A549 (cell line): Measurements from ENCODE around the gene ZNF581. TPM values are rescaled to one million over a fixed set of nuclear protein-coding genes. Genes with fewer than 3 reads are reported as not detected.

Source experiments
- ATAC-seq, 2 experiments: fragments of 200-7000 bp in 1 of 2; fragments of >200 bp in 1 of 2; cut with Nextera tagmentation in 1 of 2; cut with Tn5 transposase in 1 of 2; 3 replicates each; pipeline versions ENCODE4 v1.8.0 to v1.9.1; 2018 to 2020; ENCODE audit warnings: mild to moderate bottlenecking in 1 of 2, moderate library complexity in 1 of 2
- CTCF ChIA-PET: fragments of 300-600 bp; sonication (Branson Sonifier 250); formaldehyde crosslinking; extraction: SDS; loops from one replicate; lab custom pipeline; 2021; ENCODE audit warnings: antibody characterized with exemption, inconsistent platforms; lab: Yijun Ruan, JAX
- POLR2A ChIA-PET: fragments of 350-600 bp; formaldehyde crosslinking; extraction: SDS; loops from one replicate; lab custom pipeline; 2021; ENCODE audit warnings: antibody characterized with exemption, inconsistent platforms; lab: Yijun Ruan, JAX
- DNase-seq, 2 experiments: peaks; one replicate each; pipeline versions ENCODE4 v3.0.0 to v3.0.0-alpha.2; 2011 to 2016; ENCODE audit warnings: low read depth in 1 of 2, low spot score in 1 of 2
- FAIRE-seq: peaks from 2 replicates; lab custom pipeline; 2011; peaks lifted over from hg19 to GRCh38; lab: Jason Lieb, UNC
- H3K27ac ChIP-seq, 2 experiments: fragments of >200 bp; sonication (Bioruptor Twin); formaldehyde crosslinking; 3 replicates each; pipeline ENCODE4 v1.5.1; 2016 to 2017
- H3K4me1 ChIP-seq: fragments of >200 bp; sonication (Bioruptor Twin); formaldehyde crosslinking; 3 replicates; pipeline ENCODE4 v1.6.1; 2016
- H3K4me2 ChIP-seq: fragments of >200 bp; sonication (Bioruptor Twin); formaldehyde crosslinking; 3 replicates; pipeline ENCODE4 v1.6.1; 2016
- H3K4me3 ChIP-seq: fragments of >200 bp; sonication (Bioruptor Twin); formaldehyde crosslinking; 3 replicates; pipeline ENCODE4 v1.5.1; 2016
- H3K9me3 ChIP-seq: fragments of >200 bp; sonication (Bioruptor Twin); formaldehyde crosslinking; 3 replicates; pipeline ENCODE4 v1.6.1; 2016
- CBX8 ChIP-seq: fragments of 200-600 bp; sonication (generic); IDR thresholded peaks from 2 replicates; pipeline ENCODE4 v1.6.1; 2016
- CEBPB ChIP-seq, 2 experiments: fragments of >200 bp in 1 of 2; sonication (Bioruptor Twin) in 1 of 2; formaldehyde crosslinking in 1 of 2; IDR thresholded peaks; 2 replicates each; pipeline ENCODE4 v1.6.1; 2012 to 2016
- CHD2 ChIP-seq: fragments of 150-350 bp; IDR thresholded peaks from 2 replicates; pipeline ENCODE4 v1.6.1; 2014; ENCODE audit warnings: low read length; ENCODE audit not compliant: partially characterized antibody
- FOSL2 ChIP-seq, 2 experiments: fragments of 450-650 bp in 1 of 2; fragments of >200 bp in 1 of 2; sonication (Bioruptor Twin) in 1 of 2; formaldehyde crosslinking; IDR thresholded peaks; 2 replicates each; pipeline versions ENCODE4 v1.5.0 to v1.6.1; 2016 to 2020; ENCODE audit warnings: mild to moderate bottlenecking in 1 of 2, moderate library complexity in 1 of 2
- FOXS1 ChIP-seq: fragments of 250-450 bp; sonication (Bioruptor Pico); IDR thresholded peaks from 2 replicates; pipeline ENCODE4 v1.5.0; 2020; ENCODE audit warnings: mild to moderate bottlenecking, moderate library complexity
- HDAC2 ChIP-seq: fragments of 200-600 bp; sonication (generic); IDR thresholded peaks from 2 replicates; pipeline ENCODE4 v1.6.1; 2016
- HEYL ChIP-seq: fragments of 250-450 bp; sonication (Bioruptor Pico); IDR thresholded peaks from 2 replicates; pipeline ENCODE4 v1.8.0; 2021; ENCODE audit warnings: mild to moderate bottlenecking, moderate library complexity
- JUN ChIP-seq, 2 experiments: fragments of >200 bp; sonication (Bioruptor Twin); formaldehyde crosslinking; IDR thresholded peaks; 2 replicates in 1 of 2; 3 replicates in 1 of 2; pipeline ENCODE4 v1.6.1; 2016 to 2017
- KDM1A ChIP-seq: fragments of 200-600 bp; sonication (generic); IDR thresholded peaks from 2 replicates; pipeline ENCODE4 v1.6.1; 2016; ENCODE audit warnings: low read depth, mild to moderate bottlenecking
- MYC ChIP-seq: IDR thresholded peaks from 2 replicates; pipeline ENCODE4 v1.6.1; 2012; ENCODE audit warnings: mild to moderate bottlenecking, inconsistent platforms, low read length, improper control_type of control experiment, borderline replicate concordance
- NR3C1 ChIP-seq: fragments of >200 bp; sonication (Bioruptor Twin); formaldehyde crosslinking; IDR thresholded peaks from 3 replicates; pipeline ENCODE4 v1.6.1; 2017
- RAD21 ChIP-seq, 2 experiments: fragments of >200 bp in 1 of 2; sonication (Bioruptor Twin) in 1 of 2; formaldehyde crosslinking in 1 of 2; IDR thresholded peaks in 1 of 2; conservative IDR thresholded peaks in 1 of 2; 2 replicates in 1 of 2; 3 replicates in 1 of 2; pipeline ENCODE4 v1.6.1; 2012 to 2018; ENCODE audit warnings: inconsistent platforms in 1 of 2
- RCOR1 ChIP-seq: fragments of 150-350 bp; IDR thresholded peaks from 2 replicates; pipeline ENCODE4 v1.6.1; 2014; ENCODE audit warnings: antibody characterized with exemption, low read length, low read depth
- RFX5 ChIP-seq: fragments of 450-650 bp; IDR thresholded peaks from 2 replicates; pipeline ENCODE4 v1.7.1; 2014; ENCODE audit warnings: antibody characterized with exemption, mild to moderate bottlenecking, moderate library complexity
- TFCP2L1 ChIP-seq: fragments of 250-450 bp; sonication (Bioruptor Pico); IDR thresholded peaks from 2 replicates; pipeline ENCODE4 v1.5.0; 2021; ENCODE audit warnings: mild to moderate bottlenecking
- ZC3H11A ChIP-seq: fragments of 450-650 bp; IDR thresholded peaks from 2 replicates; pipeline ENCODE4 v1.6.1; 2014; ENCODE audit warnings: antibody characterized with exemption, mild to moderate bottlenecking
- ZFP36 ChIP-seq: fragments of 450-650 bp; IDR thresholded peaks from 2 replicates; pipeline ENCODE4 v1.6.1; 2014; ENCODE audit warnings: borderline replicate concordance; ENCODE audit not compliant: partially characterized antibody
- ZNF302 ChIP-seq: fragments of 250-450 bp; sonication (Bioruptor Pico); IDR thresholded peaks from 2 replicates; pipeline ENCODE4 v1.9.0; 2021; ENCODE audit warnings: inconsistent platforms, mild to moderate bottlenecking, moderate library complexity
- ZSCAN20 ChIP-seq: fragments of 250-450 bp; sonication (Bioruptor Pico); IDR thresholded peaks from 2 replicates; pipeline ENCODE4 v1.8.0; 2022; ENCODE audit warnings: mild to moderate bottlenecking, moderate library complexity
- WGBS: methylation state at CpG from one replicate; pipeline ENCODE4 v1.1.6; 2017; ENCODE audit errors: missing lambda C conversion rate; 5-methylcytosine and 5-hydroxymethylcytosine counted together
- polyA plus RNA-seq, 4 experiments: library from polyadenylated mRNA; depleted of rRNA in 3 of 4; stranded (reverse); fragments of >200 nt; fragmentation: RNase III in 1 of 4; extraction: RNeasy Plus Mini Kit Qiagen cat#74134 plus additional on column Dnase treatment in 1 of 4; gene quantifications; 2 replicates in 3 of 4; 3 replicates in 1 of 4; pipeline ENCODE4 v1.2.3, GENCODE V29; 2011 to 2017
- TF ChIP-seq, protein P1 (sequence below): fragments of >200 bp; sonication (Bioruptor Twin); formaldehyde crosslinking; IDR thresholded peaks from 3 replicates; pipeline ENCODE4 v1.5.1; 2016

Gene ZNF581
- polyA plus RNA-seq, 2 of the 4 experiments (the other 2 are of a cell fraction), result 13.9 to 24.9 TPM

DNA sequence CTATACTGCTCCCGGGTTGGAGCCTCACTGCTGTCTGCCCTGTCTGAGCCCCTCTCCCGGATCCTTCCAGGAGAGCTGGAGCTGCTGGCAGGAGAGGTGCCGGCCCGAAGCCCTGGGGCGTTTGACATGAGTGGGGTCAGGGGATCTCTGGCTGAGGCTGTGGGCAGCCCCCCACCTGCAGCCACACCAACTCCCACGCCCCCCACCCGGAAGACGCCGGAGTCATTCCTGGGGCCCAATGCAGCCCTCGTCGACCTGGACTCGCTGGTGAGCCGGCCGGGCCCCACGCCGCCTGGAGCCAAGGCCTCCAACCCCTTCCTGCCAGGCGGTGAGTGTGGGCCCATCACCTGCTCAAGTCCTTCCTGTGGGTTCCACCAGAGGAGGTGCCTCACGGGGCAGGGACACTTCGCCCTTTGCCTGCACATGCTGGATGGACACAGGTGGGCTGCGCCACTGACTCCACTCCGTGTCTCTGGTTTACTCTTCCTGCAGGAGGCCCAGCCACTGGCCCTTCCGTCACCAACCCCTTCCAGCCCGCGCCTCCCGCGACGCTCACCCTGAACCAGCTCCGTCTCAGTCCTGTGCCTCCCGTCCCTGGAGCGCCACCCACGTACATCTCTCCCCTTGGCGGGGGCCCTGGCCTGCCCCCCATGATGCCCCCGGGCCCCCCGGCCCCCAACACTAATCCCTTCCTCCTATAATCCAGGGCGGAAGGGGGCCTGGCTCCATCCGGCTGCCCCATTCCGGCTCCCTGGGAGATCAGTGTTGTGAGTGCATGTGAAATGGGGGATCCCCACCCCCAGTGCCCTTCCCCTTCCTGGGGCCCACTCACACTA, 51.4 kb downstream of the ZNF581 start:
- H3K4me2 ChIP-seq, result no peak overlapping the region
- POLR2A ChIA-PET, result no interaction called here
- H3K4me1 ChIP-seq, result no peaks in the 10 kb centered on the region
- FAIRE-seq (no peak), ATAC-seq (no peak), DNase-seq (no peak)
- H3K27ac ChIP-seq, result no peak overlapping the region
- CTCF ChIA-PET, result interaction anchor here (1.2 to 1.3 kb wide), 2 partner anchors 10 to 23 kb away, joined by 4 to 7 read pairs; no protein-coding TSS in a partner anchor
- WGBS, result 96% methylated on average over 30 of the region's 37 CpGs
- H3K4me3 ChIP-seq, result no peak overlapping the region
- H3K9me3 ChIP-seq, result no peaks in the 10 kb centered on the region
- TF ChIP-seq CHD2 (no peak), MYC (no peak), ZNF302 (CRISPR knock-in tag) (no peak), JUN (IDR thresholded peaks at IDR 0.05) (no peak), CBX8 (no peak), FOXS1 (CRISPR knock-in tag) (no peak), FOSL2 (IDR thresholded peaks at IDR 0.05) (no peak), FOSL2 (CRISPR knock-in tag; IDR thresholded peaks at IDR 0.05) (no peak), RFX5 (no peak), HEYL (CRISPR knock-in tag) (no peak), ZFP36 (no peak), TFCP2L1 (CRISPR knock-in tag) (no peak), HDAC2 (no peak), ZC3H11A (no peak), RAD21 (conservative IDR thresholded peaks at IDR 0.05 in 1 of 2, IDR thresholded peaks at IDR 0.05 in 1 of 2) (no peak), NR3C1 (no peak), CEBPB (IDR thresholded peaks at IDR 0.05) (no peak), ZSCAN20 (CRISPR knock-in tag) (no peak), RCOR1 (no peak), KDM1A (no peak)
- TF ChIP-seq, protein P1, sequence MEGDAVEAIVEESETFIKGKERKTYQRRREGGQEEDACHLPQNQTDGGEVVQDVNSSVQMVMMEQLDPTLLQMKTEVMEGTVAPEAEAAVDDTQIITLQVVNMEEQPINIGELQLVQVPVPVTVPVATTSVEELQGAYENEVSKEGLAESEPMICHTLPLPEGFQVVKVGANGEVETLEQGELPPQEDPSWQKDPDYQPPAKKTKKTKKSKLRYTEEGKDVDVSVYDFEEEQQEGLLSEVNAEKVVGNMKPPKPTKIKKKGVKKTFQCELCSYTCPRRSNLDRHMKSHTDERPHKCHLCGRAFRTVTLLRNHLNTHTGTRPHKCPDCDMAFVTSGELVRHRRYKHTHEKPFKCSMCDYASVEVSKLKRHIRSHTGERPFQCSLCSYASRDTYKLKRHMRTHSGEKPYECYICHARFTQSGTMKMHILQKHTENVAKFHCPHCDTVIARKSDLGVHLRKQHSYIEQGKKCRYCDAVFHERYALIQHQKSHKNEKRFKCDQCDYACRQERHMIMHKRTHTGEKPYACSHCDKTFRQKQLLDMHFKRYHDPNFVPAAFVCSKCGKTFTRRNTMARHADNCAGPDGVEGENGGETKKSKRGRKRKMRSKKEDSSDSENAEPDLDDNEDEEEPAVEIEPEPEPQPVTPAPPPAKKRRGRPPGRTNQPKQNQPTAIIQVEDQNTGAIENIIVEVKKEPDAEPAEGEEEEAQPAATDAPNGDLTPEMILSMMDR, result no peak

Other genes starting within 250 kb of the ZNF581 start
- 139 and 153 TPM in 2 replicates for gene UBE2S, start 235.9 kb upstream of the ZNF581 start, polyA plus RNA-seq (2011; rRNA removed)
- 267 to 300 TPM (median 295 TPM) in 3 replicates for gene UBE2S, start 235.9 kb upstream of the ZNF581 start, polyA plus RNA-seq (2017; fragmentation: RNase III; extraction: RNeasy Plus Mini Kit Qiagen cat#74134 plus additional on column Dnase treatment)
- gene SHISA7, start 200.3 kb upstream of the ZNF581 start, polyA plus RNA-seq (2011; rRNA removed), result 0.03 TPM in 1 of 2 replicates, not detected in the other
- 0.01 TPM in 1 of 3 replicates, not detected in the others for gene SHISA7, start 200.3 kb upstream of the ZNF581 start, polyA plus RNA-seq (2017; fragmentation: RNase III; extraction: RNeasy Plus Mini Kit Qiagen cat#74134 plus additional on column Dnase treatment)
- 45.3 and 51.5 TPM in 2 replicates for gene ISOC2, start 182.0 kb upstream of the ZNF581 start, polyA plus RNA-seq (2011; rRNA removed)
- 52.7 to 57.8 TPM (median 54.1 TPM) in 3 replicates for gene ISOC2, start 182.0 kb upstream of the ZNF581 start, polyA plus RNA-seq (2017; fragmentation: RNase III; extraction: RNeasy Plus Mini Kit Qiagen cat#74134 plus additional on column Dnase treatment)
- gene C19orf85, start 178.9 kb upstream of the ZNF581 start, polyA plus RNA-seq (2011; rRNA removed), result not detected in 2 replicates
- gene C19orf85, start 178.9 kb upstream of the ZNF581 start, polyA plus RNA-seq (2017; fragmentation: RNase III; extraction: RNeasy Plus Mini Kit Qiagen cat#74134 plus additional on column Dnase treatment), result not detected in 3 replicates
- 0.32 and 0.48 TPM in 2 replicates for gene ZNF628, start 167.0 kb upstream of the ZNF581 start, polyA plus RNA-seq (2011; rRNA removed)
- gene ZNF628, start 167.0 kb upstream of the ZNF581 start, polyA plus RNA-seq (2017; fragmentation: RNase III; extraction: RNeasy Plus Mini Kit Qiagen cat#74134 plus additional on column Dnase treatment), result 4.7 to 5.9 TPM (median 5.7 TPM) in 3 replicates
- 16.8 and 21.0 TPM in 2 replicates for gene NAT14, start 158.5 kb upstream of the ZNF581 start, polyA plus RNA-seq (2011; rRNA removed)
- gene NAT14, start 158.5 kb upstream of the ZNF581 start, polyA plus RNA-seq (2017; fragmentation: RNase III; extraction: RNeasy Plus Mini Kit Qiagen cat#74134 plus additional on column Dnase treatment), result 46.5 to 57.4 TPM (median 50.3 TPM) in 3 replicates
- gene SSC5D, start 155.2 kb upstream of the ZNF581 start, polyA plus RNA-seq (2011; rRNA removed), result 0.19 and 0.22 TPM in 2 replicates
- 0.96 to 2.0 TPM (median 1.5 TPM) in 3 replicates for gene SSC5D, start 155.2 kb upstream of the ZNF581 start, polyA plus RNA-seq (2017; fragmentation: RNase III; extraction: RNeasy Plus Mini Kit Qiagen cat#74134 plus additional on column Dnase treatment)
- gene SBK2, start 106.5 kb upstream of the ZNF581 start, polyA plus RNA-seq (2011; rRNA removed), result 0.65 and 0.89 TPM in 2 replicates
- 1.1 to 1.6 TPM (median 1.2 TPM) in 3 replicates for gene SBK2, start 106.5 kb upstream of the ZNF581 start, polyA plus RNA-seq (2017; fragmentation: RNase III; extraction: RNeasy Plus Mini Kit Qiagen cat#74134 plus additional on column Dnase treatment)
- gene SBK3, start 98.1 kb upstream of the ZNF581 start, polyA plus RNA-seq (2011; rRNA removed), result 0.89 and 1.1 TPM in 2 replicates
- gene SBK3, start 98.1 kb upstream of the ZNF581 start, polyA plus RNA-seq (2017; fragmentation: RNase III; extraction: RNeasy Plus Mini Kit Qiagen cat#74134 plus additional on column Dnase treatment), result 0.92 to 1.2 TPM (median 1.1 TPM) in 3 replicates
- gene ZNF579, start 62.8 kb upstream of the ZNF581 start, polyA plus RNA-seq (2011; rRNA removed), result 4.2 and 6.5 TPM in 2 replicates
- gene ZNF579, start 62.8 kb upstream of the ZNF581 start, polyA plus RNA-seq (2017; fragmentation: RNase III; extraction: RNeasy Plus Mini Kit Qiagen cat#74134 plus additional on column Dnase treatment), result 16.2 to 17.0 TPM (median 16.2 TPM) in 3 replicates
- gene FIZ1, start 44.1 kb upstream of the ZNF581 start, polyA plus RNA-seq (2011; rRNA removed), result 10.3 and 10.4 TPM in 2 replicates
- 15.7 to 18.0 TPM (median 16.9 TPM) in 3 replicates for gene FIZ1, start 44.1 kb upstream of the ZNF581 start, polyA plus RNA-seq (2017; fragmentation: RNase III; extraction: RNeasy Plus Mini Kit Qiagen cat#74134 plus additional on column Dnase treatment)
- 5.0 and 6.4 TPM in 2 replicates for gene ZNF524, start 43.4 kb upstream of the ZNF581 start, polyA plus RNA-seq (2011; rRNA removed)
- gene ZNF524, start 43.4 kb upstream of the ZNF581 start, polyA plus RNA-seq (2017; fragmentation: RNase III; extraction: RNeasy Plus Mini Kit Qiagen cat#74134 plus additional on column Dnase treatment), result 9.3 to 9.7 TPM (median 9.7 TPM) in 3 replicates
- 2.1 and 2.2 TPM in 2 replicates for gene ZNF865, start 38.0 kb upstream of the ZNF581 start, polyA plus RNA-seq (2011; rRNA removed)
- gene ZNF865, start 38.0 kb upstream of the ZNF581 start, polyA plus RNA-seq (2017; fragmentation: RNase III; extraction: RNeasy Plus Mini Kit Qiagen cat#74134 plus additional on column Dnase treatment), result 7.1 to 7.9 TPM (median 7.8 TPM) in 3 replicates
- gene ZNF784, start 19.1 kb upstream of the ZNF581 start, polyA plus RNA-seq (2011; rRNA removed), result 3.5 and 4.1 TPM in 2 replicates
- gene ZNF784, start 19.1 kb upstream of the ZNF581 start, polyA plus RNA-seq (2017; fragmentation: RNase III; extraction: RNeasy Plus Mini Kit Qiagen cat#74134 plus additional on column Dnase treatment), result 6.0 to 7.1 TPM (median 6.6 TPM) in 3 replicates
- 9.2 and 15.2 TPM in 2 replicates for gene ZNF580, start 2.6 kb upstream of the ZNF581 start, polyA plus RNA-seq (2011; rRNA removed)
- gene ZNF580, start 2.6 kb upstream of the ZNF581 start, polyA plus RNA-seq (2017; fragmentation: RNase III; extraction: RNeasy Plus Mini Kit Qiagen cat#74134 plus additional on column Dnase treatment), result 40.5 to 57.0 TPM (median 52.8 TPM) in 3 replicates
- gene CCDC106, start 4.6 kb downstream of the ZNF581 start, polyA plus RNA-seq (2011; rRNA removed), result 5.2 and 5.5 TPM in 2 replicates
- gene CCDC106, start 4.6 kb downstream of the ZNF581 start, polyA plus RNA-seq (2017; fragmentation: RNase III; extraction: RNeasy Plus Mini Kit Qiagen cat#74134 plus additional on column Dnase treatment), result 15.7 to 17.6 TPM (median 17.4 TPM) in 3 replicates
- 147 and 157 TPM in 2 replicates for gene U2AF2, start 11.4 kb downstream of the ZNF581 start, polyA plus RNA-seq (2011; rRNA removed)
- gene U2AF2, start 11.4 kb downstream of the ZNF581 start, polyA plus RNA-seq (2017; fragmentation: RNase III; extraction: RNeasy Plus Mini Kit Qiagen cat#74134 plus additional on column Dnase treatment), result 280 to 302 TPM (median 293 TPM) in 3 replicates
- gene EPN1, start 31.6 kb downstream of the ZNF581 start, polyA plus RNA-seq (2011; rRNA removed), result 28.0 and 43.7 TPM in 2 replicates
- 129 to 139 TPM (median 139 TPM) in 3 replicates for gene EPN1, start 31.6 kb downstream of the ZNF581 start, polyA plus RNA-seq (2017; fragmentation: RNase III; extraction: RNeasy Plus Mini Kit Qiagen cat#74134 plus additional on column Dnase treatment)
- not detected in 2 replicates for gene NLRP9, start 94.8 kb downstream of the ZNF581 start, polyA plus RNA-seq (2011; rRNA removed)
- not detected in 3 replicates for gene NLRP9, start 94.8 kb downstream of the ZNF581 start, polyA plus RNA-seq (2017; fragmentation: RNase III; extraction: RNeasy Plus Mini Kit Qiagen cat#74134 plus additional on column Dnase treatment)
- 0.06 and 0.24 TPM in 2 replicates for gene RFPL4A, start 115.4 kb downstream of the ZNF581 start, polyA plus RNA-seq (2011; rRNA removed)
- gene RFPL4A, start 115.4 kb downstream of the ZNF581 start, polyA plus RNA-seq (2017; fragmentation: RNase III; extraction: RNeasy Plus Mini Kit Qiagen cat#74134 plus additional on column Dnase treatment), result not detected in 3 replicates
- not detected in 2 replicates for gene RFPL4AL1, start 125.5 kb downstream of the ZNF581 start, polyA plus RNA-seq (2011; rRNA removed)
- not detected in 3 replicates for gene RFPL4AL1, start 125.5 kb downstream of the ZNF581 start, polyA plus RNA-seq (2017; fragmentation: RNase III; extraction: RNeasy Plus Mini Kit Qiagen cat#74134 plus additional on column Dnase treatment)
- gene NLRP11, start 188.3 kb downstream of the ZNF581 start, polyA plus RNA-seq (2011; rRNA removed), result 0.06 and 0.13 TPM in 2 replicates
- 0.03 TPM in 2 of 3 replicates, not detected in the other for gene NLRP11, start 188.3 kb downstream of the ZNF581 start, polyA plus RNA-seq (2017; fragmentation: RNase III; extraction: RNeasy Plus Mini Kit Qiagen cat#74134 plus additional on column Dnase treatment)
- gene NLRP4, start 192.9 kb downstream of the ZNF581 start, polyA plus RNA-seq (2011; rRNA removed), result 0.09 and 0.10 TPM in 2 replicates
- 0.04 TPM in 1 of 3 replicates, not detected in the others for gene NLRP4, start 192.9 kb downstream of the ZNF581 start, polyA plus RNA-seq (2017; fragmentation: RNase III; extraction: RNeasy Plus Mini Kit Qiagen cat#74134 plus additional on column Dnase treatment)